AG04449 (cell line): ENCODE data around the gene CACNB1.
"Not testable (repeated sequence)": the region's sequence is repeated elsewhere in the genome, so short reads cannot be mapped to it uniquely, and the experiment has no call there.

Source experiments
- CTCF ChIA-PET: fragments of 350-600 bp; formaldehyde crosslinking; extraction: SDS; loops from one replicate; lab custom pipeline; 2021; ENCODE audit warnings: antibody characterized with exemption; lab: Yijun Ruan, JAX
- POLR2A ChIA-PET: fragments of 400-600, 350-600 bp; formaldehyde crosslinking; extraction: SDS; loops from one replicate; lab custom pipeline; 2020; ENCODE audit warnings: antibody characterized with exemption, inconsistent platforms; lab: Yijun Ruan, JAX
- DNase-seq: peaks from one replicate; pipeline ENCODE4 v3.0.0-alpha.2; 2010; ENCODE audit warnings: low read depth, low spot score
- H3K4me3 ChIP-seq: 2 replicates; pipeline ENCODE4 v1.5.1; 2011; ENCODE audit warnings: low read depth, mild to moderate bottlenecking, control low read depth, low read length
- CTCF ChIP-seq: IDR thresholded peaks from one replicate; pipeline ENCODE4 v1.5.1; 2011; ENCODE audit warnings: mild to moderate bottlenecking, moderate library complexity, low read length, control low read depth, inconsistent platforms; ENCODE audit not compliant: insufficient read depth; ENCODE audit errors: missing control alignments

CACNB1 gene

GRCh38 chr17:39169101-39169500 lies 28.4 kb downstream of the CACNB1 start:
- CTCF ChIA-PET, result interaction anchor here (1.0 to 2.1 kb wide), 6 partner anchors 10 to 186 kb away, joined by 3 to 9 read pairs (median 5); no protein-coding TSS in a partner anchor
- POLR2A ChIA-PET, result no interaction called here

GRCh38 chr17:39168503-39168902 lies 29.0 kb downstream of the CACNB1 start:
- H3K4me3 ChIP-seq, DNase-seq, POLR2A ChIA-PET: not testable (repeated sequence)
- CTCF ChIA-PET, result interaction anchor here (1.0 to 10.9 kb wide), 7 partner anchors 8 to 186 kb away, joined by 3 to 208 read pairs (median 7); partner anchors contain the start of gene PLXDC1

More at GRCh38 chr17:39169101-39169500, 28.4 kb downstream of the CACNB1 start:
- no peak for TF ChIP-seq CTCF
- no peak for DNase-seq
- H3K4me3 ChIP-seq, result no peak overlapping the region

GRCh38 chr17:39167476-39167875 lies 30.0 kb downstream of the CACNB1 start:
- POLR2A ChIA-PET, result interaction anchor here (0.6 kb wide), 1 partner anchor 234 kb away, joined by 3 read pairs; no protein-coding TSS in a partner anchor
- CTCF ChIA-PET, result interaction anchor here (0.6 to 10.9 kb wide), 12 partner anchors 7 to 308 kb away, joined by 3 to 208 read pairs (median 4); partner anchors contain the start of gene PLXDC1
- no peak for DNase-seq
- no peak overlapping the region for H3K4me3 ChIP-seq
- no peak for TF ChIP-seq CTCF

DNA sequence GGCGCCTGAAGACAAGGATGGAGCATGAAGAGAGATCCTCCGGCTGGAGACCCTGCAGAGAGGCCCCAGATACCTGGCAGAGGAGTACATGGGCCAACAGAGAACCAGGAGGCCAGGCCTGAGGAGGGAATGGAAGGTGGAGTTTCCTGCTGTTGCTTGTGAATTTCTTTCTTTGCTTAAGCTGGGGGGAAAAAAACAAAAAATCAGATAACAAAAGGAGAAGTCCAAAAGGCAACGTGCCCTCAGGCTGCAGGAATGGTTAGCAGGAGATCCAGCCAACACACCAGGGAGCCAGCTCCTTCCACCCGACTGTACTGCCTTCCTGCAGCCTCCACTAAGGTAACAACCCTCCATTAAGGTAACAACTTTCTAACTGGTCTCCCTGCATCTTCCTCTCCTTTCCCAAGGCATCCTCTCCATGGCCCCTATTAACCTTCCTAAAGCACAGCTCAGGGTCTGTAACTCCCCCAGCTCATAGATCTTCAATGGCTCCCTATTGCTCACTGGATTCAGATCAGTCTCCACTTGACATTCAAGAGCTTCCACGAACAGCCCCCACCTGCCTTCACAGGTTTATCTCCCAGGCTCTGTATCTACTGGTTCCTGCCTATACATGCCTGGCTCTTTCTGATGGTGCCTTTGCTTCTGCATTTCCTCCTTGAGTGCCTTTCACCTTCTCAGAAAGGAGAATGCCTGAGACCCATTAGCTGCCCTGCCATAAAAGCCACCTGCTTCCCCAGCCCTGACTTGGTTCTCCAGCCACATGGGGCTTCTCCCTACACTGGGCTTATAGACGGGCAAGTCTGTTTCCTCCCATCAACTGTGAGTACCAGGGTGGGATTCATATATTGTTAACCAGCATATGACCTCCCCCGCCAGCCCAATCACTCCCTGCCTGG lies 30.8 kb downstream of the CACNB1 start:
- ChIA-PET CTCF (interaction anchor here (0.7 to 10.9 kb wide), 14 partner anchors 9 to 286 kb away, joined by 3 to 208 read pairs (median 6); partner anchors contain the start of gene PLXDC1), POLR2A (interaction anchor here (0.6 kb wide), 1 partner anchor 234 kb away, joined by 3 read pairs; no protein-coding TSS in a partner anchor)
- no peak overlapping the region for H3K4me3 ChIP-seq
- no peak for DNase-seq
- no peak for TF ChIP-seq CTCF

DNA sequence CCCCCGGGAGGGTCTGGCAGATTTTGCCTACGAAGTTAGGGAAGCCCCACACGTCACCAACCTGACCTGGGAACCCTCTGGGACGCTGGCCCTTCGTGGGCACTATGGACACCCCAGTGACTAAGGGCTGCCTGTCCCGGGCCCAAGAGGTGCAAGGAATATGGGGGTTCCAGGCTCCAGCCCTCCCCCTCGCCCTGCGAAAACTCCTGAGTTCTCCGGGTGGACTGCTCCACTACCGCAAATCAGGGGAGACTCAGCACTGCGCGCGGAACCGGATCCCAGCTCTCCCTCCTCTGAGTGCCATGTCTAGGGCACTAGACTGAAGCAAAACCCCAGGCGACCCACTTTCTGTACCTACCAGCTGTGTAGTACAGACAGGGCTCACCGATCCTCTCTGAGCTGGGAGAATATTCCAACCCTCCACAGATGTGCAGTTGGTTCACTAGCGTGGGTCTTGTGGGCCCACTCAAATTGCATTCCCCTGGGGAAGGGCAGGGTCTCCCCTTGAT lies 31.6 kb downstream of the CACNB1 start, which contains the start of gene ARL5C:
Gene ARL5C (minus strand): TSS at position 321 of the 509 bp plus-strand sequence. CDS start 401 bp downstream, outside the sequence.
- ChIA-PET POLR2A (no interaction called here), CTCF (interaction anchor here (0.9 to 10.9 kb wide), 17 partner anchors 8 to 286 kb away, joined by 3 to 208 read pairs (median 6); partner anchors contain the start of gene PLXDC1)
- no peak for DNase-seq
- peak within 1 kb of the TSS; percentile 55 for H3K4me3 ChIP-seq
- no peak for TF ChIP-seq CTCF

- no peak for TF ChIP-seq CTCF
- peak overlapping the region; percentile 55 for H3K4me3 ChIP-seq
- ChIA-PET CTCF (interaction anchor here (0.8 to 10.9 kb wide), 41 partner anchors 11 to 387 kb away, joined by 3 to 208 read pairs (median 5); partner anchors contain the start of genes CACNB1, PLXDC1 and RPL19), POLR2A (interaction anchor here (0.6 to 1.6 kb wide), 4 partner anchors 8 to 312 kb away, joined by 3 to 5 read pairs (median 4); partner anchors contain the start of gene RPL23)
- DNase-seq, result no peak
Observed at GRCh38 chr17:39165178-39165840, 32.2 kb downstream of the CACNB1 start.
